PFSK-1 (cell line): ENCODE measurements around the gene EPSTI1.

Experiments used
- FOXP2 ChIP-seq: optimal IDR thresholded peaks from 2 replicates; pipeline ENCODE3; 2011; ENCODE audit warnings: borderline replicate concordance, control low read depth, inconsistent platforms; ENCODE audit not compliant: insufficient read depth; ENCODE audit errors: extremely low read length, extremely low read depth
- POLR2AphosphoS5 ChIP-seq: IDR thresholded peaks from 2 replicates; pipeline ENCODE4 v1.6.1; 2012; ENCODE audit warnings: low read depth, mild to moderate bottlenecking, control low read depth, low read length, moderate library complexity
- REST ChIP-seq, 2 experiments: IDR thresholded peaks; 2 replicates each; pipeline versions ENCODE4 v1.6.1 to v1.8.0; 2011 to 2012; ENCODE audit warnings: low read depth in 2 of 2, low read length in 2 of 2, control low read depth in 1 of 2, inconsistent platforms in 1 of 2, mild to moderate bottlenecking in 1 of 2, moderate library complexity in 1 of 2; ENCODE audit not compliant: insufficient read depth in 1 of 2
- SIN3A ChIP-seq: IDR thresholded peaks from 2 replicates; pipeline ENCODE4 v1.6.1; 2012; ENCODE audit warnings: mild to moderate bottlenecking, low read length, moderate library complexity, borderline replicate concordance; ENCODE audit not compliant: insufficient read depth
- TAF1 ChIP-seq: IDR thresholded peaks from 2 replicates; pipeline ENCODE4 v1.6.1; 2012; ENCODE audit warnings: low read length, control low read depth, borderline replicate concordance; ENCODE audit not compliant: insufficient read depth

The EPSTI1 gene

GRCh38 chr13:42880056-42880605 is 111.9 kb downstream of the EPSTI1 start:
- no peak for TF ChIP-seq SIN3A
- no peak for TF ChIP-seq FOXP2
- TF ChIP-seq TAF1: no peak
- no peak for TF ChIP-seq REST (IDR thresholded peaks at IDR 0.05; ENCODE audit: insufficient read depth in 1 of 2, low read depth in 2 of 2, low read length in 2 of 2)

GRCh38 chr13:42878721-42879120 is 113.3 kb downstream of the EPSTI1 start:
- no peak for TF ChIP-seq SIN3A
- no peak for TF ChIP-seq POLR2AphosphoS5
- TF ChIP-seq TAF1: no peak
- TF ChIP-seq FOXP2: no peak
- TF ChIP-seq REST (IDR thresholded peaks at IDR 0.05; ENCODE audit: insufficient read depth in 1 of 2, low read depth in 2 of 2, low read length in 2 of 2): no peak

- TF ChIP-seq SIN3A (no peak), TAF1 (no peak), POLR2AphosphoS5 (no peak), FOXP2 (no peak), REST (IDR thresholded peaks at IDR 0.05; ENCODE audit: insufficient read depth in 1 of 2, low read depth in 2 of 2, low read length in 2 of 2) (no peak)
These were observed 115.0 kb downstream of the EPSTI1 start for GRCh38 chr13:42876887-42877545.

GRCh38 chr13:42876270-42876714 is 115.7 kb downstream of the EPSTI1 start:
- TF ChIP-seq SIN3A (no peak), TAF1 (no peak), FOXP2 (no peak), POLR2AphosphoS5 (no peak), REST (IDR thresholded peaks at IDR 0.05; ENCODE audit: insufficient read depth in 1 of 2, low read depth in 2 of 2, low read length in 2 of 2) (no peak)
